H1 (cell line): ENCODE data around the gene NSUN4. TPM values are rescaled to one million over a fixed set of nuclear protein-coding genes. Genes with fewer than 3 reads are reported as not detected.

Experiments
- CTCF ChIA-PET: fragments of 300-600 bp; sonication (Branson Sonifier 250); formaldehyde crosslinking; loops from one replicate; lab custom pipeline; 2021; ENCODE audit not compliant: partially characterized antibody; lab: Charles Lee
- POLR2A ChIA-PET: fragments of 300-600 bp; sonication (Branson Sonifier 250); formaldehyde crosslinking; loops from one replicate; lab custom pipeline; 2021; ENCODE audit warnings: inconsistent platforms; ENCODE audit not compliant: partially characterized antibody; lab: Charles Lee
- DNase-seq, 2 experiments: peaks; one replicate each; pipeline versions ENCODE4 v3.0.0 to v3.0.0-alpha.2; 2010 to 2022; ENCODE audit warnings: low spot score in 2 of 2, low read depth in 1 of 2, mixed read lengths in 1 of 2
- FAIRE-seq: peaks from 2 replicates; lab custom pipeline; 2011; peaks lifted over from hg19 to GRCh38; lab: Jason Lieb, UNC
- H2AFZ ChIP-seq: 2 replicates; pipeline ENCODE4 v1.8.1; 2012; ENCODE audit warnings: low read length, inconsistent platforms
- H2AK5ac ChIP-seq: 2 replicates; pipeline ENCODE4 v1.6.1; 2013; ENCODE audit warnings: low read depth, low read length
- H2BK120ac ChIP-seq: replicated peaks from 2 replicates; pipeline ENCODE3; 2013; ENCODE audit warnings: low read depth, low read length, inconsistent platforms
- H2BK12ac ChIP-seq: 2 replicates; pipeline ENCODE4 v1.6.1; 2013; ENCODE audit warnings: low read depth, low read length
- H2BK15ac ChIP-seq: 2 replicates; pipeline ENCODE4 v1.6.1; 2013; ENCODE audit warnings: low read length
- H2BK20ac ChIP-seq: 2 replicates; pipeline ENCODE4 v1.6.1; 2013; ENCODE audit warnings: low read length
- H2BK5ac ChIP-seq: 2 replicates; pipeline ENCODE4 v1.6.1; 2013; ENCODE audit warnings: low read depth, low read length
- H3K14ac ChIP-seq: 2 replicates; pipeline ENCODE4 v1.6.1; 2013; ENCODE audit warnings: inconsistent platforms; ENCODE audit not compliant: insufficient read length
- H3K18ac ChIP-seq: 2 replicates; pipeline ENCODE4 v1.6.1; 2013; ENCODE audit warnings: low read length; ENCODE audit errors: extremely low read depth
- H3K23ac ChIP-seq: 2 replicates; pipeline ENCODE4 v1.6.1; 2013; ENCODE audit warnings: inconsistent platforms; ENCODE audit not compliant: insufficient read length
- H3K23me2 ChIP-seq: 2 replicates; pipeline ENCODE4 v1.6.1; 2013; ENCODE audit warnings: low read depth, low read length
- H3K27ac ChIP-seq: 2 replicates; pipeline ENCODE4 v1.6.1; 2011; ENCODE audit warnings: low read depth, low read length, inconsistent platforms
- H3K27me3 ChIP-seq, 4 experiments: replicated peaks in 1 of 4; 1 replicate in 1 of 4; 2 replicates in 3 of 4; pipeline versions ENCODE4 v1.6.1 to v1.8.1; 2011 to 2013; ENCODE audit warnings: low read length in 3 of 4, mild to moderate bottlenecking in 3 of 4, inconsistent platforms in 2 of 4, mixed read lengths in 2 of 4, moderate library complexity in 1 of 4; ENCODE audit not compliant: control insufficient read depth in 3 of 4, insufficient read depth in 3 of 4; ENCODE audit errors: extremely low read depth in 1 of 4
- H3K36me3 ChIP-seq, 4 experiments: 2 replicates each; pipeline versions ENCODE4 v1.6.1 to v1.8.1; 2011 to 2013; ENCODE audit warnings: mild to moderate bottlenecking in 4 of 4, low read length in 3 of 4, moderate library complexity in 2 of 4, control low read depth in 1 of 4, inconsistent platforms in 1 of 4; ENCODE audit not compliant: insufficient read depth in 4 of 4, control insufficient read depth in 2 of 4
- H3K4ac ChIP-seq: replicated peaks from 2 replicates; pipeline ENCODE3; 2013; ENCODE audit warnings: low read length, low read depth, mixed read lengths, inconsistent platforms; ENCODE audit not compliant: insufficient read length
- H3K4me1 ChIP-seq, 4 experiments: replicated peaks in 1 of 4; 1 replicate in 1 of 4; 2 replicates in 3 of 4; pipeline versions ENCODE4 v1.6.1 to v1.8.1; 2011 to 2013; ENCODE audit warnings: low read length in 3 of 4, inconsistent platforms in 2 of 4, mixed read lengths in 1 of 4; ENCODE audit not compliant: insufficient read depth in 4 of 4, control insufficient read depth in 3 of 4
- H3K4me2 ChIP-seq, 2 experiments: 2 replicates each; pipeline versions ENCODE4 v1.6.1 to v1.8.1; 2011 to 2013; ENCODE audit warnings: low read depth in 2 of 2, low read length in 2 of 2, control low read depth in 1 of 2, inconsistent platforms in 1 of 2, mild to moderate bottlenecking in 1 of 2; ENCODE audit not compliant: insufficient read depth in 1 of 2
- H3K4me3 ChIP-seq, 4 experiments: fragments of 200-600, 300-600 bp in 1 of 4; sonication (generic), shearing (Covaris generic), sonication (Bioruptor Twin) in 1 of 4; 2 replicates each; pipeline versions ENCODE4 v1.5.1 to v1.8.1; 2011 to 2016; ENCODE audit warnings: low read length in 4 of 4, low read depth in 3 of 4, control low read depth in 2 of 4, inconsistent platforms in 2 of 4, mild to moderate bottlenecking in 2 of 4, mixed read lengths in 1 of 4, moderate library complexity in 1 of 4; ENCODE audit not compliant: insufficient read depth in 2 of 4; ENCODE audit errors: extremely low read depth in 1 of 4
- H3K56ac ChIP-seq: replicated peaks from 2 replicates; pipeline ENCODE3; 2013; ENCODE audit warnings: low read depth, mild to moderate bottlenecking, mixed read lengths, low read length, inconsistent platforms; ENCODE audit not compliant: insufficient read length
- H3K79me1 ChIP-seq: 2 replicates; pipeline ENCODE4 v1.6.1; 2013; ENCODE audit warnings: low read depth, low read length, control low read depth
- H3K79me2 ChIP-seq, 2 experiments: 2 replicates each; pipeline versions ENCODE4 v1.6.1 to v1.8.1; 2012 to 2013; ENCODE audit warnings: low read length in 2 of 2, mild to moderate bottlenecking in 2 of 2, inconsistent platforms in 1 of 2; ENCODE audit not compliant: insufficient read depth in 2 of 2, control insufficient read depth in 1 of 2
- H3K9ac ChIP-seq, 4 experiments: replicated peaks in 1 of 4; 1 replicate in 1 of 4; 2 replicates in 3 of 4; pipeline versions ENCODE4 v1.6.1 to v1.8.1; 2011 to 2013; ENCODE audit warnings: low read depth in 3 of 4, low read length in 3 of 4, control low read depth in 2 of 4, mild to moderate bottlenecking in 2 of 4, moderate library complexity in 2 of 4, inconsistent platforms in 1 of 4; ENCODE audit errors: extremely low read depth in 1 of 4
- H3K9me3 ChIP-seq, 2 experiments: 2 replicates each; pipeline versions ENCODE4 v1.6.1 to v1.8.1; 2012 to 2013; ENCODE audit warnings: mild to moderate bottlenecking in 2 of 2, moderate library complexity in 2 of 2, control low read depth in 1 of 2, inconsistent platforms in 1 of 2, low read depth in 1 of 2, low read length in 1 of 2, mixed read lengths in 1 of 2; ENCODE audit not compliant: insufficient read depth in 2 of 2
- H4K20me1 ChIP-seq, 2 experiments: replicated peaks in 1 of 2; 2 replicates each; pipeline versions ENCODE3 to v1.8.1; 2011 to 2013; ENCODE audit warnings: inconsistent platforms in 2 of 2, low read length in 2 of 2, mild to moderate bottlenecking in 1 of 2; ENCODE audit not compliant: insufficient read depth in 2 of 2, control insufficient read depth in 1 of 2
- H4K5ac ChIP-seq: 2 replicates; pipeline ENCODE4 v1.6.1; 2013; ENCODE audit warnings: low read length, low read depth, mixed read lengths, inconsistent platforms; ENCODE audit not compliant: insufficient read length
- H4K8ac ChIP-seq: 2 replicates; pipeline ENCODE4 v1.8.0; 2013; ENCODE audit warnings: mild to moderate bottlenecking, moderate library complexity, low read length, inconsistent platforms; ENCODE audit not compliant: insufficient read depth; ENCODE audit errors: extremely low read depth
- H4K91ac ChIP-seq: replicated peaks from 2 replicates; pipeline ENCODE3; 2013; ENCODE audit warnings: low read length, mixed read lengths, inconsistent platforms; ENCODE audit not compliant: insufficient read length
- BRCA1 ChIP-seq: IDR thresholded peaks from 2 replicates; pipeline ENCODE4 v1.6.1; 2012; ENCODE audit warnings: low read depth, low read length, improper control_type of control experiment
- CBX5 ChIP-seq: fragments of 300-800, 300-1000 bp; sonication (generic); IDR thresholded peaks from 2 replicates; pipeline ENCODE4 v1.7.1; 2016; ENCODE audit warnings: antibody characterized with exemption, low read length, low read depth
- CBX8 ChIP-seq: fragments of 300-800, 300-1000 bp; sonication (generic); IDR thresholded peaks from 2 replicates; pipeline ENCODE4 v1.7.1; 2016; ENCODE audit warnings: low read depth, low read length, borderline replicate concordance
- CREB1 ChIP-seq: IDR thresholded peaks from 2 replicates; pipeline ENCODE4 v1.6.1; 2012; ENCODE audit warnings: inconsistent platforms
- CTBP2 ChIP-seq: IDR thresholded peaks from 2 replicates; pipeline ENCODE4 v1.7.0; 2011; ENCODE audit warnings: borderline replicate concordance, mild to moderate bottlenecking, moderate library complexity, mixed read lengths, low read length; ENCODE audit not compliant: insufficient read depth, insufficient read length
- FOSL1 ChIP-seq: IDR thresholded peaks from 2 replicates; pipeline ENCODE4 v1.6.1; 2011; ENCODE audit warnings: mild to moderate bottlenecking, low read depth, low read length, moderate library complexity; ENCODE audit not compliant: insufficient read depth
- HDAC6 ChIP-seq: IDR thresholded peaks from one replicate; pipeline ENCODE4 v1.7.1; 2012; ENCODE audit warnings: low read depth, mild to moderate bottlenecking, inconsistent platforms, low read length, moderate library complexity
- PHF8 ChIP-seq: fragments of 200-600 bp; sonication (generic); conservative IDR thresholded peaks from 2 replicates; pipeline ENCODE4 v1.7.1; 2012; ENCODE audit warnings: low read depth, mild to moderate bottlenecking, inconsistent platforms, low read length, moderate library complexity
- SIN3A ChIP-seq, 2 experiments: IDR thresholded peaks in 1 of 2; conservative IDR thresholded peaks in 1 of 2; 2 replicates each; pipeline ENCODE4 v1.6.1; 2011 to 2012; ENCODE audit warnings: low read length in 2 of 2, improper control_type of control experiment in 1 of 2, low read depth in 1 of 2, mild to moderate bottlenecking in 1 of 2
- SIRT6 ChIP-seq: IDR thresholded peaks from one replicate; pipeline ENCODE4 v1.7.1; 2012; ENCODE audit warnings: low read length, inconsistent platforms
- SP4 ChIP-seq: IDR thresholded peaks from 2 replicates; pipeline ENCODE4 v1.6.1; 2012; ENCODE audit warnings: low read length, inconsistent platforms
- TBP ChIP-seq: IDR thresholded peaks from 2 replicates; pipeline ENCODE4 v1.6.1; 2011; ENCODE audit warnings: low read depth, low read length, improper control_type of control experiment
- ZNF274 ChIP-seq: IDR thresholded peaks from 2 replicates; pipeline ENCODE4 v1.7.0; 2012; ENCODE audit warnings: low read length, borderline replicate concordance; ENCODE audit errors: extremely low read depth
- WGBS, 2 experiments: shearing (Covaris generic) in 1 of 2; methylation state at CpG; one replicate each; pipeline versions ENCODE4 v1.1.6 to v1.1.7; 2013 to 2015; ENCODE audit warnings: low lambda C conversion rate in 2 of 2, mixed read lengths in 2 of 2, inconsistent platforms in 1 of 2, low coverage in 1 of 2, missing lambda C conversion rate in 1 of 2; ENCODE audit not compliant: insufficient replicate concordance in 2 of 2, insufficient coverage in 1 of 2, insufficient read length in 1 of 2; ENCODE audit errors: extremely low coverage in 1 of 2, missing lambda C conversion rate in 1 of 2; 5-methylcytosine and 5-hydroxymethylcytosine counted together
- polyA plus RNA-seq, 7 experiments: library from polyadenylated mRNA; depleted of rRNA in 3 of 7; stranded (reverse) in 5 of 7; unstranded in 2 of 7; fragments of >200 nt in 5 of 7; fragments of 200-250 nt in 2 of 7; gene quantifications; 1 replicate in 5 of 7; 2 replicates in 1 of 7; 4 replicates in 1 of 7; pipeline versions ENCODE4 v1.2.1 to v1.2.3, GENCODE V29; 2011 to 2013; ENCODE audit warnings: missing spikeins in 2 of 7, mixed read lengths in 2 of 7
- total RNA-seq: library from RNA; stranded (reverse); fragmentation: NEBNext Ultra II Directional; extraction: Animal tissue kit (Norgen Biotek cat#: 25700); gene quantifications from 2 replicates; pipeline ENCODE4 v1.2.1, GENCODE V29; 2021

NSUN4 gene
- total and polyA plus RNA-seq, 2 of the 8 experiments (the other 6 are each of a cell fraction or from before 2014, with no cell fraction given): 9.7 to 15.7 TPM

- no peak overlapping the region for H3K4me3 ChIP-seq
- no peak for TF ChIP-seq SIRT6
- no peak for TF ChIP-seq HDAC6
- TF ChIP-seq CTBP2: no peak
- no peak for TF ChIP-seq CBX8
- TF ChIP-seq TBP: no peak
- TF ChIP-seq BRCA1: no peak
- TF ChIP-seq SP4: no peak
- TF ChIP-seq ZNF274: no peak
- no peak for TF ChIP-seq CREB1
- TF ChIP-seq CBX5: no peak
- TF ChIP-seq FOSL1: no peak
- TF ChIP-seq SIN3A (conservative IDR thresholded peaks at IDR 0.05 in 1 of 2, IDR thresholded peaks at IDR 0.05 in 1 of 2; ENCODE audit: low read depth in 1 of 2, low read length in 2 of 2): no peak
- no peak for TF ChIP-seq PHF8
Observed at GRCh38 chr1:46408356-46409062, 67.9 kb downstream of the NSUN4 start.

More at GRCh38 chr1:46408356-46409062, 67.9 kb downstream of the NSUN4 start:
- Histone ChIP-seq H3K36me3 (peaks cover 3 to 23% (median 7%) of the 10 kb centered on the region in 4 experiments; a peak in 5 of 8 replicates), H3K18ac (no peak overlapping the region), H3K23ac (no peak overlapping the region), H3K27me3 (no peaks in the 10 kb centered on the region), H2BK5ac (no peak overlapping the region), H3K4me1 (peaks cover 0 to 16% (median 12%) of the 10 kb centered on the region in 4 experiments; a peak in 6 of 7 replicates), H3K14ac (no peak overlapping the region), H4K91ac (no peak overlapping the region), H2BK20ac (no peak overlapping the region), H2BK15ac (no peak overlapping the region), H3K4me2 (no peak overlapping the region), H2AK5ac (no peak overlapping the region), H4K5ac (no peak overlapping the region), H3K79me1 (no peaks in the 10 kb centered on the region), H3K9ac (no peak overlapping the region), H3K9me3 (no peaks in the 10 kb centered on the region), H2AFZ (no peak overlapping the region), H3K23me2 (no peaks in the 10 kb centered on the region; the same call in 1 of the 2 replicates), H4K8ac (no peak overlapping the region), H3K27ac (no peak overlapping the region), H2BK120ac (no peak overlapping the region), H3K79me2 (peaks cover 0 to 2% of the 10 kb centered on the region in 2 experiments; a peak in 1 of 4 replicates), H3K4ac (no peak overlapping the region), H4K20me1 (peaks cover 0 to 2% of the 10 kb centered on the region in 2 experiments), H2BK12ac (no peak overlapping the region), H3K56ac (no peak overlapping the region)
- no peak for FAIRE-seq
- DNase-seq: no peak
- 93% methylated on average over 12 of the region's 12 CpGs; no CpG with 5 or more reads in 1 of the 2 experiments for WGBS, 2 experiments
- ChIA-PET POLR2A (interaction anchor here (1.7 to 4.0 kb wide), 2 partner anchors 10 to 15 kb away, joined by 3 to 19 read pairs; no protein-coding TSS in a partner anchor), CTCF (interaction anchor here (0.6 to 25.3 kb wide), 9 partner anchors 8 to 171 kb away, joined by 3 to 513 read pairs (median 7); no protein-coding TSS in a partner anchor)
